GM19035 (cell line): ENCODE results near the gene DHRS1.

Experiments used
- ATAC-seq: cut with Tn5 transposase; IDR thresholded peaks from one replicate; pipeline ENCODE4 v1.9.1; 2021; ENCODE audit not compliant: unreplicated experiment

DHRS1 gene

DNA sequence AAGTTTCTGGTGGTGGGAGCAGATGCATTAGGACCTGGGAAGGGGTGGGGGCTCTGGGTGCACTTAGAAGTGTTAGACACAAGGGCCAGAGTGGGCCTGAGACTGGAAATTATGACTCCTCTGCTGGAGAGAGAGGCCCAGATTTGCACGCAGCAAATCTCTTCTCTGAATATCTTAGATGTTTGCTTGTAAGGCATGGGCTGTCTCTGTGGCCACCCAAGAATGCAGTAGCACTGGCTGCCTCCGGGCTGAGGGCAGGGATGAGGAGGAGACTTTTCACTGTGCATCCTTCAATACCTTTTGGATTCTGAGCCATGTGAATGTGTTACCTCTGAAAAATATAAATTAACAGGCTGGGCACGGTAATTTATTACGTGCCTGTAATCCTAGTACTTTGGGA is 14.2 kb downstream of the DHRS1 start:
- no peak for ATAC-seq

DNA sequence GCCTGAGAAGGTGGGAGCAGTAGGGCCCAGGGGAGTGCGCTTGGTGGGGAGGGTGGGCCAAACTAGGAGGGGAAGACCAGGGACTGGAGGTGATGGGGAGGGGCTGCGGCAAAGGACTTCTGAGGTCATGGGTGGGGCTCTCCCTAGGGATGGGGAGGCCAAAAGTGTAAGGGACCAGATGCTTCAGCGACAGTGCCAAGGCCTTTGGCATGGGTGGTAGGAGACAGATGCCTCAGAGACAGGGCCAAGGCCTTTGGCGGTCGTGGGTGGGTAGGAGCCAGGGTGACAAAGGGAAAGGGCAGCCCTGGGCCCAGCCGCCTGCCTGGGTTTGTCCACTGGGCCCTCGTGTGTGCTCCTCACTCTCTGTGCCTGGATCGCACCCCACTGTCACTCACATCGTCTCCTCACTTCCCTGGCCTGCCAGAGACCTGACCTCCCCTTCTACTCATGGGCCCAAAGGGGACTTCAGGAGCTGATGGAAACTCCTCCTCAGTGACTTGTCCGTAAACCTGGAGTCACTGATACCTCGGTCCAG is 15.0 kb downstream of the DHRS1 start:
- no peak for ATAC-seq

DNA sequence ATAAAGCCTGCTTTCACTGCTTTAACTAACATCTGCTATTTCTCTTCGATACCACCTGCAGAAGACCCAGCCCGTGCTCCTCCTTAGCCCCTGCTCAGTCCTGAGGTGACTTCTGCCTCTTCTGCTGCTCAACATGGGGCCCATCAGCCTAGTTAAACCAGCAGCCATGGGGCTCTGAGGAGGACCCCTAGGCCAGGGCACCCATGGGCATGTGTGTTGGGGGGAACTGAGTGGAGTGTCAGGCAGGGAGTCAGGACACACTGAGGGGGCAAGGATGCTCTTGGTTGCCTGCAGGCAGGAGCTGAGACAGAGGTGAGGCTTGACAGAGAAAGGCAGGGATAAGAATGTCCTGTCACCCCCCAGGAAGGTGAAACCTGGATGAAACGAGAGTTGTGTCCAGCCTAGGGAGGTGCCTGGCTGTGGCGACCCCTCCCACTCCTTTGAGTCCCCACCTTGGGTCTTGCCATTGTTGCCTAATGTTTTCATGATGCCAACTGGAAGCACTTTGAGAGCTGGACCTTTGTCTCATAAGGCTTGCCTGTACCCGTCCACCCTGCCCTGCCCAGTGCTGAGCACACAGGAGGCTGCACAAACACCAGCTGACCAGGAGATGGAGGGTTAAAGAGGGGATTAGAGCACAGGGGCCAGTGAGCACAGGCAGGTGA is 15.7 kb downstream of the DHRS1 start:
- ATAC-seq: no peak

DNA sequence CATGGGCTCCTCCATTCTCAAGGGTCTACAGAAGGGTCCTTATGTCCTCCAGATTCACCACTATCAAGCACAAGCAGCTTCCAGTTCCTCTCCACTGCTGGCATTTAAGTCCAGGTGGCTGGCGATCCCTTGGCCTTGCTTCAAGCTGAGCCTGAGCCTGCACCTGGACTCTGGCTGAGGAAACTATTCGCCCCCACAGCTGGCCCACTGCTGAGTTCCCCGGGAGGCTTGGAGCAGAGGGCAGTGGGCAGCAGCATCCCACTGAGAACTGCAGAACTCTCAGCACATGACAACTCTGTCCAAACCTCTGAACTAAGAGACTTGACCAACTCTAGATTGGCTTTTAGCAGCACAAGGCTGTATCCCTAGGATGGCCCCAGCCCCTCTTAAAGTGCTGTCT is 16.8 kb downstream of the DHRS1 start:
- no peak for ATAC-seq

DNA sequence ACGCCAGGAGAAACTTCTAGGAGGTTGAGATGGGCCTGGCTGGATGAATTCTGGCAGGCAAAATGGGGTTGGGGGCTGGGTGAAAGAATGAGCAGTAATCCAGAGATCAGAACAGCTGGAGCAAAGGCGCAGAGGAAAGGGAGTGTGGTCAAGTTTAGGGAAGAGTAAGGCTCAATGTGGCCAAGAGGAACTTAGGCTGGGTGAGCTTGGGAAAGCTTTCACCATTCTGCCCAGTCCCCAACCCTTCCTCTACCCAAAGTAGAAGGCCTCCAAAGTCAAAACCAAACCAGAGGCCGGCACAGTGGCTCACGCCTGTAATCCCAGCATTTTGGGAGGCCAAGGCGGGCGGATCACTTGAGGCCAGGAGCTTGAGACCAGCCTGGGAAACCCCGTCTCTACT is 17.9 kb downstream of the DHRS1 start:
- ATAC-seq: no peak

DNA sequence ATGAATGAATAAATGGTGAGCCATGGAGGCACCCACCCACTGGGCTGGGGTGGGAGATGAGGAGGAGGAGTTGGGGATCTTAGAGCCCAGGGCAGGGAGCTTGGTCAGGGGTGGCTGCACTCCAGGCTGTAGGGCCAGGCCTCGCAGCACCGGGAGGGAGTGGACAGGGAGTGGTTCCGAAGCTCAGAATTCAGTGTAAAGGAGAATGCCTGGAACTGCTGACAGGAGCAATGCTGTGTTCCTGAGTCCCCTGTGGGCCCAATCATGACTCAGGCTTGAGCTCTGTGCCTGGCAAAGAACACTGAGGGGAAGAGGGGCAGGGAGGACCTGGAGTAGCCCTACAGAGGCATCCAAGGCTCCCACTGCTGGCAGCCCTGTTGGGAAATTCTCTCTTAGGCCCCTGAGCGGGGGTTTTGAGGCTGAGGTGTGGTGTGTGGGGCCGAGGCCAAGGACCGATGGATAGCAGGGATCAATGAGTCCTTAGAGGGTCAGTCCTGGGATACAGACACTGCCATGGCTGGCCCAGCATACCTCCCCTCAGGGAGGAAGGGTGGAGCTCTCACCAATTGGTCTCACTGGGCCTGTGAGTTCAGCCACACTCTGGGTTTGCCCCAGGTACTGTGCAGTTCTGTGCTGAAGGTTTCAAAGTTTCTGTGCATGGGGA is 18.7 kb downstream of the DHRS1 start:
- no peak for ATAC-seq

DNA sequence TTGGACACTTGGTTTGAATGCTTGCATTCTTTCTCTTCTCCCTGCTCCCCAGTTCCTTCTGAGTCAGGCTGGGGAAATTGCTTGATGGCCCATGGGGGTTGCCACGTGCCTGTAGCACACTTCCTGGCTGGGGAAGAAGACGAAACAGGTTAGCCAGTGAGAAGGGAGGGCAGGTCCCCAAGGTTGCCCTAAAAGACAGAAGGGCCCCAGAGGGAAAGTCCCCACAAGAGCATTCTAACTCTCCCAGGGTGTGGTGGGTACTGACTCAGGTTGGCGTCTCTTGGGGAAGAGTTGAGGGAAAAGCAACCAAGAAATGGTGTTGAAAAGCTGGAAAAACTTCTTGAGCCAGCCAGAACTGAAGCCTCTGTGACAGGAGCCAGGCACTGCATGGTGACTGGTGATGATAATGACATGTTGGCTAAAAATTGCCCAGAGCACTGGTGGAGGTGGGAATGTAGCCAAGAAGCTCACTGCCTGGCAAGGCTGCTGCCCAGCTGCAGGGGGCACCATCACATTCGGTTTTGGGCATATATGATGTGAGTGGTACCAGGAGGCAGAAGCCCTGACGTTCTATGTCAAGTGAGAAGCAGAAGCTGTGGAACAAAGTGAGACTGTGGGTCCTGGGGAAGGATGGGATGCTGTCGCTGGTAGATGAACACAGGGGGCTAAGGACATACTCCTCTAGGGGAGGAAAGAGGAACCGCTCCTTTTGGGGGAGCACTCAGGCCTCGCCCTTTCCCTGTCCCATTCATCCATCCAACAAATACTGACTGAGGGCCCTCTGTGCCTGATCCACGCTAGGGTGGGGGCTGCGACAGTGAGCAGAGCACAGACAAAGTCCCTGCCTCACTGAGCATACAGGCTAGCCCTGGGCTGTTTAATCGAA is 20.0 kb downstream of the DHRS1 start:
- peak; percentile 48 for ATAC-seq

DNA sequence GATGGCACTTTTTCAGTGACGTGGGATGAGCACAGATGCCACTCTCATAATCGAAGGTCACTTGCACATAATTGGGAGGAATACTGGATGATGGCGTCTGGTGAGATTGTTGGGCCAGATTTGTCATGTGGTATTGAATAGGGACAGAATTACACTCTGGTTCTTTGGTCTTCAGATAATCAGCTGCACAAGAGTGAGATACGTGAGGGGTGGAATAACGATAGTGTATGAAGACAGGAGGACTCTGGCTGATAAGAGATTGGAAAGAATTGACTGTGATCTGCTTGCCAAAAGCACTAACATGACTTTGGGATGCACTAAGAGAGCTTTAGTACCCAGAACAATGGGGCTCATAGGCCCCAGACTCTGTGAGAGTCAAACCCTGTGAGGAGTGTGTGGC is 21.2 kb downstream of the DHRS1 start:
- no peak for ATAC-seq

DNA sequence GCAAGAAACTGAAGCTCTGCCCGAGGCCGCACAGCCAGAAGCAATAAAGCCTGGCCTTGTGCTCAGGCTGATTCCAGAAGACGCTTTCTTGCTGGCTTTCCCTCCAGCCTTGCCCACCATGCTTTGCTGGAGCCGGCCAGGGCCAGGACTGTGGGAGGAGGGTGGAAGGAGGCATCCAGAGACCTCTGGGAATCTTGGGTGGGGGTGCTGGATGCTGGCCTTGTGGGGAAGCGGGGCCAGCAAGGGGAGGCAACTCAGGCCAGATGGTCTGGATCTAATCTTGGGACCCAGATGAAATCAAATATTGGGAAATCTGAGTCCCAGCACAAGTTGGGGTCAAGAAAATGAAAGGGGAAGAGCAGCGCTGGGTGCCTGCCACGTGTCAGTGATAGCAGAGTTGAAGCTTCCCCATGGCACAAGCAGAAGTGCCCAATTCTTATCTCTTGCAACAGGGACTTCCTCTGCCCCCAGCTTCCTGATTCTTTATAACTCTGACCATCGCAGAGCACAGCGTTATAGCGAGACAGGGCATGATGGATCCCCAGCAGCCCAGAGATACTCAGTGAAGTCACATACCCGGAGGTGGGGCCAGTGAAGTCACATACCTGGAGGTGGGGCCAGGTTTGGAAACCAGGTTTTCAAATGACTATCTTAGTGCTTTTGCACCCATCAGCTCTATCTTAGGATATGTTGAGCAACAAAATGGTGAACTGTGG is 21.8 kb downstream of the DHRS1 start:
- no peak for ATAC-seq

DNA sequence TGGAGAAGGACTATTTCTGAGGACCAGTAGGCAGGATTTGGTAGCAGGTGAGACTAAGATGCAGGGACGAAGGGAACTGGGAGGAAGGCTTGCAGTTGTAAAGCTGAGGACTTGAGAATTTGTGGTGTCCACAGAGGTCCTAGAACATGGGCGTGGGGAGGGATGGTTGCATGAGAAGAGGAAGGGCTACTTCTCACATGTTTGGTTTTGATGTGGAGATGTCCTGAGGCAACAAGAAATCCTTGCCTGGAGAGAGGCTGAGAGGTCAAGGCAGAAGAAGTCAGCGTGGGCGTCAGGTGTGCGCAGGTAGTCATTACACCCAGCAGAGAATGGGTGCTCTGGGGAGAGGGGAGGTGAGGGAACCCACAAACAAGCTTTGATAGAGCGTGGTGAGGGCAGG is 22.5 kb downstream of the DHRS1 start:
- ATAC-seq: no peak

DNA sequence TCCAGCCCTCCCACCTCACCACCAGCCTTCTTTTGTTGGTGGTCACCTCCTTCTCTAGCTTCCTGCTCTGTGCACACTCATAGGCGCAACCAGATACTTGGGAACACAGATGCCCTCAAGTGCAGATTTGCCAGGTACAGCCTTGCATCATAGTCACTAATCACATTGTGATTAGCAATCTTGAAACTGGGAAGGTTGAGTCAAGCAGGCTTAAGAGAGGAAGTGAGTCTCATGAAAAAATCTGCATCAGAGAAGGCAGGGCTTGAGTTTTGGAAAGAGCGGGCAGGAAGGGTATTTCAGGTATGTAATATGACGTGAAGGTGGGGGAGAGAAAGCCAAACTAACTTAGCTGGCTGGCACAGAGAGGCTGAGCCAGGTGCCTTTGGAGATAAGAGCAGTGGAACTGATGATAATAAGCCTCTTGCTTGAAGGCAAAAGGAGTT is 25.5 kb downstream of the DHRS1 start:
- no peak for ATAC-seq

DNA sequence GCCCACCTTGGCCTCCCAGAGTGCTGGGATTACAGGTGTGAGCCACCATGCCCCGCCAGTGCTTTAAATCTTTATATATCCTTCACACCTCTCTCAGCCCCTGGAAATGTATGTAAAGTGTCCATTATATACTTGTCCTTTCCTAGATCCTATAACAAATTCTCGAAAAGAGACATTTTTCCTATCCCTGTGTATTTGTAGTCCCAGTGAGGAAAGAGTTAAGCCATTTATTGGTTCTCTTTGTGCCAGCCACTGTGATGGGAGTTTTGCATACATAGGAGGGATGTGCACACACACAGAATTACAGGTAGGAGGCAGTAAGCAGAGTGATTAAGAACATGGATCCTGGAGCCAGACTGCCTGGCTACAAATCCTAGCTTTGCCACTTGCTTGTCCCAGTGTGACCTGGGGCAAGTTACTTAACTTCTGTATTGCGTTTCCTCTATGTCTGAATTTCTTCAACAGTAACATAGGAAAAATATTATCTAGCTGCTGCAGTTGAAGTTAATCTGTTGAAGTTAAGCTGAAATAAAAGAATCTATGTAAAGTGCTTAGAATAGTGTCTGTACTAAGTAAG is 26.1 kb downstream of the DHRS1 start:
- ATAC-seq: no peak

DNA sequence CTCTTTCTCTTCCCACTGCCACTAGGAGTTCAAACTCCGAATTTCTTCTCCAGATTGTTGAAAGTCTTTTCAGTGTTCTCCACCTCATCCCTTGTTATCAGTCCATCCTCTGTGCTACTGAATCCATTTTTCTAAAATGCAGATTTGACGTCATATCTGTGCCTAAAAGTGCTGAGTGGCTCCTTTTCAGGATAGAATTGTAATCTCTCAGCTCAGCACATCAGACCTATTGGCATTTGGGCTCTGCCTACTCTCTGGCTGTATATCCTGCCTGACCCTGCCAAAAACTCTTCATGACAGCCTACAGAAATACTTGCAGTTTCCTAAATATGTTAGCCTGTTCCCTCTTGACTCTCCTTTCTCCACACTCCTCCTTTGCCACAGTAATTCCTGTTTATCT is 27.1 kb downstream of the DHRS1 start:
- ATAC-seq: no peak

DNA sequence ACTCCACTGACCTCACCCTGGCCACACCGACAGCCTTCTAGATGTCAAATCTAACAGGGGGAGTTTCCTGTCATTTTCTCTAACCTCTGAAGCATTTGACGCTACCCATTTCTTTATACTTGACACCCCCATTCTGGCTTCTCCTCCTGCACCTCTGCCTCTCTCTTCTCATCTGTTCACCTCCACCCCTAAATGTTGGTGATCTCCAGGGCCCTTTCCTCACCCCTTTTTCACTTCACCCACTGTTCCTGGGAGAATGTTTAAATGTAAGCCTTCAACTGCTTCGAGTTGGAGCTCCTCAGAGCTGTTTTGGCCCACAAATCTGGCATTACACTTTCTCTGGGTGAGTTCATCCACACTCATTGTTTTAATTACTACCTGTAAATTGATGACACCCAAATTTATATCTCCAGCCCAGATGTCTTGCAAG is 27.7 kb downstream of the DHRS1 start:
- ATAC-seq: no peak

DNA sequence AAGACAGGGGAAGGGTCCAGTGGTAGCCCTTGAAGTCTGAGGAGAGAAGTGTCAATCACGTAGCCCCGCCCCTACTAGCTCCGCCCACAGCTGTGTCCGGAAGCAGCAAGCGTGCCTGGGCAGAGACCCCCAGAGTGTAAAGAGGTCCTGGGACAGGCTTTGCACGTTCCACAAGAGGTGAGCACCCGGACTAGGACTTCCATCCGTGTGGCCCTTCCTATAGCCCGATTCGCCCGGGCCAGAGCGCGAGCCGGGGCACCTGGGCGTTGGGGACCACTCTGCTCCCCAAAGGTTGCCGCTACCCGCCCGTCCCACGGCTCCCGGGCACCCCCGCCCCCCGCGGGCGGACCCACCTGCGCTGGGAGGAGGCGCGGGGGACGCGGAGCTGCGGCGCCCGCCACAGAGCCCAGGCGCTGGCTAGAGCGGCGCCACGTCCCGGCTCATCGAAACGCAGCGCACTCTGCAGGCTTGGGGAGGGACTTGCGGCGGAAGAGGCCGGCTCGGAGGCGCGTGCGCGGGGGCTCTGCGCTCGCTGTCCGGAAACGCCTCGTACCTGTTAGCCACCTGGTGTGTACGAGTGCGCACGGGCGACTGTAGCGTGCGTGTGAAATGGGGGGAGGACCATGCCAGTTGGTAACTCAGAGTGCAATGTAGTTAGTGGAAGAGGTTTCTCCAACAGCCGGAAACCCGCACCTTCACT is 28.3 kb downstream of the DHRS1 start, which contains the start of gene RABGGTA:
Gene RABGGTA, minus strand, starts transcription at position 464 of the 700 bp plus-strand sequence. CDS start 482 bp downstream, outside the sequence.
- peak; percentile 89 for ATAC-seq

DNA sequence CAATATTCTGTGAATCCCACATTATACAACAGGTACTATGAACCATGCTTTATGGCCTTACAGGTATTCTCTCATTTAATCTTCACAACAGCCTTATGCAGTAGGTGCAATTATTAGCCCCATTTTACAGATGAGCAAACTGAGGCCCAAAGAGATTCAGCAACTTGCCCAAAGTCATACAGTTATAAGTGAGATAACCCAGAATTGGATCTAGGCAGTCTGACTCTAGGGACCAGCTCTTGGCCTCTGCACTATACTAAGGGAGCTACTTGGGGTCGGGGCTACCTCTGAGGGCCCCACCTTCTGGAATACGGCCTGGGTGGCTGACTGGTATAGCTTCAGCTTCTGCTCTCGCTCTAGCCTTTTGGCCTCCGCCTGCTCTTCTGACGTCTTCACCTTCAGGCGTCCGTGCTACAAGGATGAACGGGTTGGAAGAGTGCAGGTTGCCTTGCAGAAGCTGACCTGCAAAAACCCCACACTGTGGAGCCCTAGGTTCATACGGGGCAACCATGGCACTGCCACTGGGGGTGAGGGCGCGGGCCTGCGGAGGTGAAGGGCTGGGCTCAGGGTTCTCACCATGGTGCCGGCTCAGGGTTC is 28.9 kb downstream of the DHRS1 start:
- ATAC-seq: no peak

DNA sequence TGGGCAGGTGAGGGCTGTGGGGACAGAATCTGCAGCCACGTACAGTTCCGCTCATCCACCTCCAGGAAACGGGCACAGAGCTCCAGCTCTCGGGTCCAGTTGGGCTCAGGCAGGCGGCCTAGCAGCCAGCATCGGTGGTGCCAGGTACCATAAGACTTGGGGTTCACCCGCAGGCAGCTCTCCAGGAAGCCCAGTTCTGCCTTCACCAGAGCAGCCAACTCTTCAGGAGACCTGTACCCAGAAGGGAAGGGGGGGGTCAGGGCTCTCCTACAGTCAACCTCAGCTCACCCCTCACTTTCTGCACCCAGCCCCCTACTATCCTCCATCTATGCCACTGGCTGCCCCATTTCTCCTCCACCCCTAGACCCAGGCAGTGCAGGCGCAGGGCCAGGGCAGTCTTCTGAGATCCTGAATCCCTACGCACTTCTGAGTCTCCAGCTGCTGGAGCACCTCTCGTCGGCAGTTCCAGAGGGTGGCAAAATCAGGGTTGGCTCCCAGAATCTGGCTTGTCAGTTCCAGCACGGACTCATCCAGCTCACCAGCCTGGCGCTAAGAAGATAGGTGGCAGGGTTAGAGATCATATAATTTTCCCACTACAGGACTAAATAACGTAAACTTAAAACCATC is 29.6 kb downstream of the DHRS1 start:
- ATAC-seq: no peak

DNA sequence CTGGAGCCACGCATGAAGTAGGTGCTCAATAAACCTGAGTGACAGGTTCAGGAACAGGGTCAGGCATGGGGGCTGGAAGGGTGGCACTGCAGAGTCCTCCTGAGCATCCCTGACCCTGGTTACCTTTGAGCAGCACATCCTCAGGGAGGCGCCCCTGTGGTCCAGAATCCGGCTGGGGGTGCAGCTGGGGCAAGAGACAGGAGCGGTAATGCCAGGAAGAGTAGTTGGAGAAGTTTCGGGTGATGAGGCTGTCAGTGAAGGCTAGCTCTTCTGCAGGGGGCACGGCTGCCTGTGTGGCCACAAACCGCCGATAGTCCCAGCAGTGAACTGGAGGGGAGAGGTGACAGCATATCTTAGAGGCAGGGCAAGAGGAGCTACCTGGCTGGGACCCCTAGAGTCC is 30.2 kb downstream of the DHRS1 start:
- ATAC-seq: no peak

DNA sequence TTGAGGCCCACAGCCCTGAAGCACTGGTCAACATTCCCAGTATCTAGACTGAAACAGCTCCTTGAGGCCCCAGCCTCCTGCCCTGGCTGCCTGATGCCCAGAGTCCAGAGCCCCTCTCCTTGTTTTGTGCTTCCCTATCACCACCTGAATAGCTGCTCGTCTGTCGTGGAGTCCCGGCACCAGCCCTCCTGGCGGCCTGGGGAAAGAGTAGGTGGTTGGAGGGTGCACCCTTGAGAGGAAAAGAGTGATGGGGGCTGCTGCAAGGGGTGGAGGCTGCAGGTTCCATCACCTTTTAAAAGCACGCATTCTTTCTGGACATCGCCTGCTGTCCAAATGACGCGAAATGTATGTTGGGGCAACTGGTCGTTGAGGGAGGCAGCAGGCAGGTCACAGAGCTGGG is 31.4 kb downstream of the DHRS1 start:
- no peak for ATAC-seq
